Left renal pelvis (tissue), 4 donors: Measurements from ENCODE around the gene KCNIP1. TPM values are rescaled to one million over a fixed set of nuclear protein-coding genes. Genes with fewer than 3 reads are reported as not detected.

Experiments used
- DNase-seq, 4 donors: peaks; one replicate each; pipeline ENCODE4 v3.0.0-alpha.2; 2013; ENCODE audit warnings: low read depth in 4 of 4, low spot score in 3 of 4
- polyA plus RNA-seq, 4 donors: library from polyadenylated mRNA; unstranded; fragments of 120-200 nt; gene quantifications; one replicate each; pipeline ENCODE4 v1.2.1, GENCODE V29; 2013; ENCODE audit not compliant: insufficient read length in 4 of 4

KCNIP1 gene
- polyA plus RNA-seq, 4 donors = 9.7 to 13.7 (median 10.5) TPM

DNA sequence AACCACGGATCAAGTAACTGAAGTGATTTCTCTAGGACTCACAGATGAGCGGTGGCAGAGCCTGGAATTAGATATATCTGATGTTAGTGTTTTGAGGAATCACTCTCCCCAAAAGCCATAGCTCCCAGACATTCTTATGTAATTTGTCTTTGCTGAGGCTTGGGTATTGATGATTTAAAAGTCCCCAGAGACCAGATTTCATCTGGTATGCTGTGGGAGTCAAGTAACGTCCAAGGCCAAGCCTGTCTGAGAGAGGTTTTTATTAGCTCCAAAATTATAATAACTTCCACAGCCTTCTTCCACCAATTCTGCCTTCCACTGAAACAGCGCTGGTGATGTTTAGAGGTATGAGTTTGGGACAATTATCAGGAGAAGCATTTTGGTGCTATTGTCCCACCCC lies 21.3 kb upstream of the KCNIP1 start:
- DNase-seq = no peak

GRCh38 chr5:170483701-170484458 lies 19.9 kb upstream of the KCNIP1 start:
- no peak for DNase-seq

- no peak for DNase-seq
Observed at GRCh38 chr5:170484459-170484831, 19.4 kb upstream of the KCNIP1 start.

- no peak for DNase-seq
Observed at GRCh38 chr5:170484847-170485615, 18.8 kb upstream of the KCNIP1 start.

DNA sequence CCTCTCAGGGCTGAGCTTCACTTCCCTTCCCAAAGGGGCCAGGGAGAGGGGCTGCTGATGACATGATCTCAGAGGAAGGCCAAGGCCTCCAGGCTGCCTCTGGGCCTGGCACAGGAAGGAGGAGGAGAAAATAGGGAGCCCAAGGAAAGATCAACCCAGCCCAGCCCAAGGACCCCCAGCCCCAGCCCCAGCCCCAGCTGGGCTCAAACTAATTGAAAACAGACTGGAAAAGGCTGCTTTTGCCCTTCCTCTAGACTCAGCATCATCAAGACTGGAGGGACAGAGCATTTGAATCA lies 18.3 kb upstream of the KCNIP1 start:
- no peak for DNase-seq

- DNase-seq = no peak
Observed at GRCh38 chr5:170486371-170486770, 17.4 kb upstream of the KCNIP1 start.

- DNase-seq = no peak
Observed at GRCh38 chr5:170488570-170488969, 15.2 kb upstream of the KCNIP1 start.

DNA sequence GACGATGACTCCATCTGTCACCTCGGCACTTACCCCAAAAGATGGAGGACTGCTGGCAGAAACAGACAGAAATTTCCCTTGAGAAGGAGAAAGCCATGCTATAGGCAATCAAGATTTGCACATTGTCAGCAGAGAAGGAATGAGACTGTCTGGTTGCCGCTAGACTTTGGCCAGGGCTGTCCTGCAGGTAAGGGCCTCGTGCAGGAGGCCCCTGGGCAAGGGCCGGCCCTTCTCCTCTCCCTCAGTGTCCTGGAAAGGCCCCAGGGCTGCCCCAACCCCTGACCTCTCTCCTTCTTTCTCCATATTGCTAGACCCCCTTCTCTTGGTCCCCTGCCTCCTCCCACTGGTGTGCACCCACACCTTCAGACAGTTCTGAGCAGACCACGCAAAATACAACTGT lies 14.6 kb upstream of the KCNIP1 start:
- DNase-seq = no peak

DNA sequence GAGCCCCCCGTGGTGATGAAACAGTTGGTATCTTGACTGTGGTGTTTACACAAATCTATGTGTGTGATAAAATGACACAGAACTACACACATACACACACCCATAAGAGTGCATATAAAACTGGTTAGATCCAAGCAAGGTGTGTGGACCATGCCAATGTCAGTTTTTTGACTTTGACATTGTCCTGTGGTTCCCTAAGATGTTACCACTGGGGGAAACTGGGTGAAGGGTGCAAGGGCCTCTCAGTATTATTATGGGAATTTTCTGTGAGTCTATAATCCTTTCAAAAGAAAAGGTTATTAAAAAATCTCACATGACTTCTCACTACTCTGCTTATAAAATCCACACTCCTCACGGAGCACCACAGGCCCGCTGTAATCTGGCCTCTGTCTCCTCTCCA lies 13.4 kb upstream of the KCNIP1 start:
- no peak for DNase-seq

DNA sequence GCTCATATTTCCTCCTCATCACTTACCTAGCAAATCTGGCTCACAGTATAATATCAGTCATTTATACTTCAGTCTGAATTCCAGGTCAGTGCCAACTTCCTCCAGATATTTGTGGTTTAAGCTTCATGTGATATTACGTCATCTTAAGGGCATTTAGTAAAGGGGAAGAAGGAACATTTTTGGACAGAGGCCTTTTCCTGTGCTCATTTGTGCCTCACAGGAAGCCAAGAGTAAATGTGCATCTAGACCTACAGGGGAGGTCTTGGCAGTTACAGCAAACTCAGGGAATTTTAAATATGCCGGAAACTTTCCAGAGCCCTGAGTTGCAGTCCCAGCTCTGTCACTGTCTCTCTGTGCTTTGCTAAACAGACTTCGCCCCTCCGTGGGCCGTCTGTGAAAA lies 12.3 kb upstream of the KCNIP1 start:
- no peak for DNase-seq

DNA sequence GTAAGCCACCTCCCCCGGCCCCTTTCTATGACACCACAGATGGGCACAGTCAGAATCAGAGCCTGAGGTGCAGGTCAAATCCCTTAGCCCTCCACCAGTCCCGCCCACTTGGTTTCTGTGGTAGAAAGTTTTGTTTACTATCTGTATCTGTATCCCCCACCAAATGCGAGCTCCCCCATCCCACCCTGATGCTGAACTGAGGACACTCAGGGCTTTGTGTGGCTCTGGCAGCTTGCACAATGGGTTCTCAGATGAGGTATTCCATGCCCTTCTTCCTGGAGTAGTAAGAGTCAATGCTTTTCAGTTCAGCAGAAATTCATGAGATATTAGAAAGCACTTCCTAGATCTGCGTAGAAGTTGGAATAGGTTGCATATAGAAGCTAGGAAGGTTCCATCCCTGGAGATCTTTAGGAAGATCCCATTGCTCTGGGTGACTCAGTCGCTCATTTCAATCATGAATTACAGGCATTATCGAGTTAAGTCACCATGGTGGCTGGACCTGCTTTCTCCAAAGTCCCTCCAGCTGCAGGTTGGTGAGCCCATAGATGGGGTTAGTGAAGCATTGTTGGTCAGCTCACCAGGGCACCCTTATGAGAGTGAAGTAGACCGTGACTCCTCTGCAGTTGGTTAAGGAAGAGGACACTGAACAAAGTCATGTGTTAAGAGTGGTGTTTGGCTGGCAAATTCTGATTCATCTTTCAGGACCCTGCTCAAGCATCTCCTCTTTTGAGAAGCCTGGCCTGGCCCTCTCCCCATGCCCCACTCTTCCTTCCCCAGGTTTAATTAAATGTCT lies 10.6 kb upstream of the KCNIP1 start:
- DNase-seq = no peak

DNA sequence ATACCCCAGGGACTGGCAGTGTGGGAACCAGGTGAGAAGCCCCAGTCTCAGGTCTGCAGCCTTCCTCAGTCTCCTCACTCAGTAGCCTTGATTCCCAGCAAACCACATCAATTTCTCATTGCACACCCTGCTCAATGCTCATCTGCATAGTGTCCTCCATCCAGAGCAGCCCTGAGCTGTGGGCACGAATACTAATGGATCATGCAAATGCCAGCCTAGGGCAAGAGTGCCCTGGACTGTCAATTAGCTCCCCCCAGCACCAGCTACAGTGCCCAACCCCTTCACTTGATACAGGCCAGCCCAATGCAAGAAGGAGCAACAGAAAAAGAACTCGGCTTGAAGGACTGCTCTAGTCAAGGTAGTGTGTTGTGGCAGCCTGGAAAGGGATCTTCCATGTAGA lies 9.8 kb upstream of the KCNIP1 start:
- DNase-seq = no peak

DNA sequence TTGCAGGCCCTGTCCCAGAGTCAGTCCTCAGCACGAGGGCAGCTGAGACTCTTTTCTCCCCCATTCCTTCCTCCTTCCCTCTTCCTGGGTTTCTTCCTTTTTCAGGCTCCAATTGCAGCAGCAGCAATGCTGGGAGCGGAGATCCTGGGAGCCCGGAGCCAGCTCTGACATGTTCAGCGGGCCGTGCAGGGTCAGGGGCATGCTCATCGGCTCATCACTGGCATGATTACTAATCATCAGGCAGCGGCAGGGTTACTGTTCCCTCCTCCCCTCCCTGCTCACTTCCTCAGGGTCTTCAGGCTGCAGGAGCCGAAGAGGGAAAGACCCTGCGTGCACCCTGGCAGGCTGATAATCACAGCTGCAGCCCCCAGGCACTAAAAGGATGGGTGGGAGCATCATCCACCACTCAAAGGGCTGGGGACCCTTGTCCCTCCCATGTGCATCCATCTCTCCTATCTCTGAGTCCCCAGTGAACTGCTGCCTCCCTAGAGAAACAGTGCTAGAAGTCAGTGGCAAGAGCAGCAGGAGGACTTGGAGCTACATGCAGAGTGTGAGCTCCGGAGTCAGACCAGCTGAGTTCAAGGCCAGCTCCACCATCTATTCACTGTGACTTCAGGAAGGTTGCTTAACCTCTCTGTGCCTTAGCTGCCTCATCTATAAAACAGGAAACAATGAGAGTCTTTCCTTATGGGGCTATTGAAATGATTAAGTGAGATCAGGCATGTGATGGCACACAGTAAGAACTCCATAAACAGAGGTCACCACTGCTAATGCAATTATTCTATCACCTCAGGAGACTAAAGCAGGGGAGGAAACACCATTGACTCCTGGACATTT lies 7.8 kb upstream of the KCNIP1 start:
- DNase-seq = no peak

DNA sequence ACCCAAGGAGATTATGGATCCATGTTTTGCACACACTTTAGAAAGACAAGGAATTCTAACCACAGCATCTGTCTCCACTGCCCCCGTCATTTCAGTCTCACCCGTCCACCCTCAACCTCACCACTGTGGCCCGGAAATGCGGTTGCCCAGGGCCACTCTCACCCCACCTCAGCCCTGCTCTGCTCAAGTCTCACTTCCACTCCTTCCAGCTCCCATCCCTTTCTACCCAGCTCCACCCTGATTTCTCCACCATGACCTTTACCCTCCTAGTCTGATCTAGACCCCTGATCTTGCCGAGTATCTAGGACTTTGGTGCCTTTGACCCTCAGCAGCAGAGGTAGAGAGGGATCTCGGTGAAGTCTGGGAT lies 7.2 kb upstream of the KCNIP1 start:
- DNase-seq = no peak

- no peak for DNase-seq
Observed at GRCh38 chr5:170497311-170498038, 6.3 kb upstream of the KCNIP1 start.

DNA sequence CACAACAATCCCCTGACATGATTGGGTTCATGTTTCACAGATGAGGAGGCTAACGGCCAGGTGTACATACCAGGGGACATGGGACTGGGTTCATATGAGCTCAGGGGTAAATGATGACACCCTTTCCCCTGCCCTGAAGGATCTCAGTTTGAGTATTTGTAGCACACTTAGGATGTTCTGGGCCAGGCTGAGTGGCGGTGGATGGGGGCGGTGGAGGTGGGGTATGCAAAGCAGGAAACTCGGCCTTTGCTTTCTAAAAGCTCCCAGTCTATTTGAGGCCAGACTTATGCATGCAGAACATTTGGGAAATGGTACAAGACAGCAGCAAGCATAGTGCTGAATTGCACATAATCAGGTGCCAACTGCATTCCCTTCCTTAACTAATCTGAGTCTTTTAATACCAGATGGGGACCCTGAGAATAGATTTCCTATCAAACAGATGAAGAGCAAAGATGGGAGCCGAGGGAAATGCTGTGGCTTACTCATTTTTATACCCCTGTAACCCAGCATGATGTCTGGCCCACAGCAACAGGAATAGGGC lies 4.9 kb upstream of the KCNIP1 start:
- DNase-seq = no peak

- DNase-seq = no peak
Observed at GRCh38 chr5:170499621-170500020, 4.2 kb upstream of the KCNIP1 start.

GRCh38 chr5:170501361-170501760 lies 2.5 kb upstream of the KCNIP1 start:
- DNase-seq = no peak

GRCh38 chr5:170501931-170502330 lies 1.9 kb upstream of the KCNIP1 start:
- DNase-seq = no peak
